ENCODE measurements around the gene ELOA.
"Not testable (repeated sequence)": the region's sequence is repeated elsewhere in the genome, so short reads cannot be mapped to it uniquely, and the experiment has no call there.

Gene ELOA

GRCh38 chr1:23736437-23737134 is 6.7 kb upstream of the ELOA start:
- DNase-seq (ENCODE audit: low read depth in 2 of 2) = no peak

DNA sequence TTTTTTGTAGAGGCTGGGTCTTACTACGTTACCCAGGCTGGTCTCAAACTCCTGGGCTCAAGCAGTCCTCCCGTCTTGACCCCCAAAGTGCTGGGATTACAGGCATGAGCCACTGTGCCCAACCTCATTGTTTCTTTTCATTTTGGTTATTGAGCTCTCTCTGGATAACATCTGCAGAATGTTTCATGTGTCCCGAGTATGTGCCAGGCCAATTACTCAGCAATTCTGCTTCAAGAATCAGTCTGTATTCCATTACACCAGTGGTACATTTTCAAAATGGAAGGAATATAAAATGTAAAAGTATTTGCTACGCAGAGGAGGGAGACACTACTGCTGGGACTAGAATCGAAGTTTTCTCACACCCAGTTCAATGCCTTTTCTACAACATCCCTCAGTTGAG is 1.7 kb upstream of the ELOA start:
- DNase-seq (ENCODE audit: low read depth in 2 of 2) = no peak

DNA sequence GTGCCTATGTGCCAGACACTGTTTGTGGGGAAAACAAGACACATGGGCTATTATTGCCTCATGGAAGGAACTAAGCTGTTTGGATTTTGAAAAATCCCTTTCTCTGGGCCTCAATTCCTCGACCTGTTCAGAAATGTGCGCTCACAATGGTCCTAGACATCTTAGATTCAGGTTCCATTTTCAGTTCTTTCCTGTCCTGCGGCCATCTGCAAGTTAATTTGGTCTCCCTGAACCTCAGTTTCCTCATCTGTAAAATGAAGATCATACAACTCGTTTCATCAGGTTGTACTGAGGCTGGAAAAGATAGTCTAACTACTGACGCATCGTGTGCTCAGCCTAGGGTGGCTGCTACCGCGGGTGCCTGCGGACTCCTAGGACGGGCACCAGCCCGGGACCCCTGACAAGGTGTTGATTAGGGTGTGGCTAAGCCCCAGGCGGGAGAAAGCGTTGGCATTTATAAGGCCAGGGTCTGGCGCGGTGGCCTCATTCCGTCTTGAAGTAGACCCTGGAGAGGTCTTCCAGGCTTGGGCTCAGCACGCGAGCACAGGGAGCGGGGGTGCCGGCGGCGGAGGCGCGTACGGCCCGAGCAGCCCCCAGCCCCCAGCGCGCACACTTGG is 493 bp upstream of the ELOA start:
- DNase-seq (ENCODE audit: low read depth in 2 of 2) = no peak

DNA sequence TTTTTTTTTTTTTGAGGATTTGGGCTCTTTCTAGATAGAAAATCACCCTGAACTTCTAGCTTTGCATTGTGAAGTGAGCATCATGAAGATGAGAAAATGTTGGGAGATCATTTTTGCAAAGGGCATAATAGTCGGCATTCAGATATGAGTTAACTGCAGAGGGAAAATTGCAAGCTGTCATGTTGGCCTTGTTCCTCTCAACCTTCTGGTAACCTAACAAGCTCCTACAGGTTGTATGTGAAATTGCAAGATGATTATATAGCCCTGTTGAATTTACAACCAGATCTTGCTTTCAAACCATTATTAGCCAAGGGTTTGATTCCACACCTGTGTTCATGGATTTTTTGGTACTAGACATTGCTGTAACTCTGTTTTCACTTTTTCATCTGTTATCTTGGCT is 2.2 kb downstream of the ELOA start:
- DNase-seq (ENCODE audit: low read depth in 2 of 2) = no peak

- no peak for DNase-seq (ENCODE audit: low read depth in 2 of 2)
Measured at GRCh38 chr1:23748016-23748415, 4.7 kb downstream of the ELOA start.

GRCh38 chr1:23751050-23751814 is 8.0 kb downstream of the ELOA start:
- DNase-seq (ENCODE audit: low read depth in 2 of 2) = no peak

GRCh38 chr1:23751815-23752200 is 8.5 kb downstream of the ELOA start:
- no peak for DNase-seq (ENCODE audit: low read depth in 2 of 2)

GRCh38 chr1:23752909-23753308 is 9.6 kb downstream of the ELOA start:
- DNase-seq (ENCODE audit: low read depth in 2 of 2) = no peak

DNA sequence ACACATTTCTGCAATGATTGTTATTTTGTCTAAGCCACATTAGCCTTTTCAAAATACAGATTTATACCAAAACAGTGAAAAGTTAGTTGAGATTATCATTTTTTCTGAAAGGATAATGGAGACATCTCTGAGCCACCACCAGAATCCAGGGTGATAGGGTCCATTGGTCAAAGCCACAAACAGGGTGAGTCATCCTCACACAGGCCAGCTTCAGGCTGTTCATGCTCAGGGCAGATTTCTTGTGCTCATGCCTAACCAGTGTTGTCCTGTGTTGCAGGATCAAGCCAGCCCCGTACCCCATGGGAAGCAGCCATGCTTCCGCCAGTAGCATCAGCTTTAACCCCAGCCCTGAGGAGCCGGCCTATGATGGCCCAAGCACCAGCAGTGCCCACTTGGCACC is 13.4 kb downstream of the ELOA start:
- DNase-seq (ENCODE audit: low read depth in 2 of 2) = no peak

DNA sequence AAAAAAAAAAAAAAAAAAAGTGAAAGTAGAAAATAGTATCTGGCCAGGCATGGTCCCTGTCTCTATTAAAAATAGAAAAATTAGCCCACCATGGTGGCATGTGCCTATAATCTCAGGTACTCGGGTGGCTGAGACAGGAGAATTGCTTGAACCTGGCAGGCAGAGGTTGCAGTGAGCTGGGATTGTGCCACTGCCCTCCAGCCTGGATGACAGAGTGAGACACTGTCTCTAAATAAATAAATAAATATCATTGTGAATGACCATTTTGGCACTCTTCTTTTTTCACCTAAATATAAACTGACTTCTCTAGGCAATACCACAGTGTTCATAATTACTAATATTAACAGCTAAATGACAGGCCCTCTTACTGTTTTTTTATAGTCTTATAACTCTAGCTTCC is 14.5 kb downstream of the ELOA start:
- no peak for DNase-seq (ENCODE audit: low read depth in 2 of 2)

DNA sequence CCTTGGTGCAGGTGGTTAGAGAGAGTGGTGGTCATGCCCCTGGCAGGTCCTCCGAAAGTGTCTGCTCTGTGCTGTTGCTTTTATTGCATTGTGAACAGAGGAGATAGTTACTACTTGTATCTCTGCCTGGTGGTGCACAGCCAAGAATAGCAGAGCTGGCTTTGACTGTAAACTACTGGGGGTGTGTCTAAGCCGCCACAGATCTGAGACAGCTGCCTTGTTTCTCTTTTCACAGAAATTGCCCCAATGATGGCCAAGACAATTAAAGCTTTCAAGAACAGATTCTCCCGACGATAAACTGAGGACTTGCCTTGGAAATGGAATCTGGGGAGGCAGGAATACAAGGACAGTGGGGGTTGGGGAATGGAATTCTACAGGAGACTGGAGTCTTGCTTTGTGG is 16.0 kb downstream of the ELOA start:
- no peak for DNase-seq (ENCODE audit: low read depth in 2 of 2)

GRCh38 chr1:23763041-23763577 is 19.8 kb downstream of the ELOA start:
- DNase-seq (ENCODE audit: low read depth in 2 of 2) = no peak

DNA sequence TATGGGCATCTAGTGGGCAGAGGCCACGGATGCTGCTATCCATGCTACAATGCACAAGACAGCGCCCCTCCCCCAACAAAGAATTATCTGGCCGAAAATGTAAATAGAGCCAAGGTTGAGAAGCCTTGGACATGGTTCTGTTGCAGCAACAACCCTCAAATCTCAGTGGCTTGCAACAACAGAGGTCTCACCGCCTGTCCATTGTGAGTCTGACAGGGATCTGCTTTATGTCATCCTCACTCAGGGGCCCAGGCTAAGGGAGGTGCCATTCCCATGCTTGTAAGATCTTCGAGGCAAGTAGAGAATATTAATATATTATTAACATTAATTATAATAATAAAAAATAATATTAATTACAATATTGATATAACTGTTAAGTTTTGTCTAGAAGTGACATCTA is 25.5 kb downstream of the ELOA start:
- no peak for DNase-seq (ENCODE audit: low read depth in 2 of 2)

DNA sequence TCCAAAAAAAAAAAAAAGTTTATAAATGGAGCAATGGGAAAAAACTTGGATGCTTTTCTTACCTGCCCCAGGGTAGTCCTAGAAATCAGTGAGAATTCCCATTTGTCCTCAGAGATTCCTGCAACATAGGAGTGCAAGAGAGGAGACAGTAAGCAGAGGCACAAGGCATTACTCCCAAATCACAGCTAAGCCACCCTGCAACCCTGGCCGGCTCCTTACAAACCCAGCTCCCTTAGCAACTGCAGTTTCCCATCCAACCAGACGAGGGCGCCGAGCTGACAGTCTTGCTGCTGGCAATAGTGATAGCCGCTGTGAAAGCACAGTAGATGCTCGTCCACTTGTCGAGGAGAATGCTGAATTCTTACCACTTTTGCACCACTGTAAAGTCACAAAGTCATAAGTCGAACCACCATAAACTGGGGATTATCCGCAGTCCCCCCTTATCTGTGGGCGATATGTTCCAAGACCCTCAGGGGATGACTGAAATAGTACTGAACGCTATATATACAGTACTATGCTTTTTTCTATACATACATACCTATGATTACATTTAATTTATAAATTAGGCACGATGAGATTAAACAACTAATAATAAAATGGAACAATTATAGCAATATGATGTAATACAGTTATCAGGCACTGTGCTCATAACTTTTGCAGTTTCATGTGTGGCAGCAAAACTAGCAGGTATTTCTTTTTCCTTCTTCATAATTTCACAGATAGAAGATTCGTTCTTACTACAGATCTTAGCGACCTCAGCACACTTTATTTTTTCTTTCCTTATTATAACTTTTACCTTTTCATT is 29.0 kb downstream of the ELOA start:
- peak; percentile 30 to 36 for DNase-seq (ENCODE audit: low read depth in 2 of 2)

GRCh38 chr1:23772854-23773242 is 29.6 kb downstream of the ELOA start:
- no peak for DNase-seq (ENCODE audit: low read depth in 2 of 2)

- no peak for DNase-seq (ENCODE audit: low read depth in 2 of 2)
Measured at GRCh38 chr1:23774174-23774880, 31.1 kb downstream of the ELOA start.

GRCh38 chr1:23776217-23776616 is 32.9 kb downstream of the ELOA start:
- no peak for DNase-seq (ENCODE audit: low read depth in 2 of 2)

DNA sequence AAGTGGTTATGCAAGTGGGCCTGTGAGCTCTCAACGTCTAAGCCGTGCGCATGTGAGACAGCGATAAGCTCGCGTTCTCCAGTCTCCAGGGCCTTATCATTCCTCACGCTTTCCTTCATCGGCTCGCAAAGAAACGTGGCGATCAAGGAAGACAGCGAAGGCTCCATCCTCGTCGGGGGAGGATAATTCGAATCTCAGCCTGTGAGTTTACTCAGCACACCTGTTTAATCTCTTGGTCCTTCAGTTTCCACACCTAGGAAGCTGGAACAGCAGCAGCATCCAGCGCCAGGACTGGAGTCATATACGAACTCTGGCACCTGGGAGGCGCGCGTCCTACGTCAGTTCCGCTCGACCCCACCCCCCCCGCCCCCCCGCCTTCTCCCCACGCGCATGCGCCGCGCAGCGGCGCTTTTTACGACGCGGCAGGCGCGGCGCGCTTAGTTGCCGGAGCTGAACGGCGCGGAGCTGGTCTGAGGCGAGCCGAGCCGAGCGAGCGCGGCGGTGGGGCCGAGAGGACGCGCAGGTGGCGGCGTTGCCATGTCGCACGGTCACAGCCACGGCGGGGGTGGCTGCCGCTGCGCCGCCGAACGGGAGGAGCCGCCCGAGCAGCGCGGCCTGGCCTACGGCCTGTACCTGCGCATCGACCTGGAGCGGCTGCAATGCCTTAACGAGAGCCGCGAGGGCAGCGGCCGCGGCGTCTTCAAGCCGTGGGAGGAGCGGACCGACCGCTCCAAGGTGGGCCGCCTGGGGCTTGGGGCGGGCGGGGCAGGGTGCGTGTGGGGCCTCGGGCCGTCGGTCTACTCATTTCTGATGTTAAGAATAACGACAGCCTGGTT is 34.9 kb downstream of the ELOA start, which contains the start of gene PITHD1:
TSS of gene PITHD1 (plus strand) at position 440 of the 836 bp plus-strand sequence. CDS start at position 538, 98 bp downstream.
- peak; percentile 41 to 44 for DNase-seq (ENCODE audit: low read depth in 2 of 2)

GRCh38 chr1:23779826-23780371 is 36.6 kb downstream of the ELOA start:
- peak in 1 of 2 experiments; percentile 19 for DNase-seq (ENCODE audit: low read depth in 2 of 2)

DNA sequence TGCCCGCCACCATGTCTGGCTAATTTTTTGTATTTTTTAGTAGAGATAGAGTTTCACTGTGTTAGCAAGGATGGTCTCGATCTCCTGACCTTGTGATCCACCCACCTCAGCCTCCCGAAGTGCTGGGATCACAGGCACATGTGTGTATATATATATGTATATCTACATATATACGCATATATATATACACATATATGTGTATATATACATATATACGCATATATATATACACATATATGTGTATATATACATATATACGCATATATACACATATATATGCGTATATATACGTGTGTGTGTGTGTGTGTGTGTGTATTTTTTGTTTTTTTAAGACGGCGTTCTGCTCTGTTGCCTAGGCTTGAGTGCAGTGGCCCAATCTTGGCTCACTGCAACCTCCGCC is 39.9 kb downstream of the ELOA start:
- DNase-seq (ENCODE audit: low read depth in 2 of 2) = not testable (repeated sequence)

Data from fibroblast of skin of left biceps (primary cell).